ENCODE data around the gene DUSP6. TPM values are rescaled to one million over a fixed set of nuclear protein-coding genes. Genes with fewer than 3 reads are reported as not detected.
A peak's percentile ranks its signal among the peaks of the same experiment; 100 is the strongest.

The DUSP6 gene
- polyA plus RNA-seq, 2 of the 4 experiments (the other 2 are of a cell fraction), result 3.8 to 27.0 TPM

GRCh38 chr12:89353188-89353822 lies 1.0 kb upstream of the DUSP6 start:
- Histone ChIP-seq H3K27ac (peak overlapping the region; percentile 98 to 99), H3K4me3 (peak overlapping the region; percentile 70), H3K4me1 (peaks cover 30% of the 10 kb centered on the region), H3K4me2 (peak overlapping the region; percentile 82), H3K9me3 (no peaks in the 10 kb centered on the region)
- DNase-seq (ENCODE audit: low read depth in 1 of 2, low spot score in 1 of 2), result peak; percentile 84 to 88
- POLR2A ChIA-PET, result interaction anchor here (0.6 to 3.9 kb wide), 20 partner anchors 14 to 334 kb away, joined by 3 to 42 read pairs (median 6); no protein-coding TSS in a partner anchor
- no peak for FAIRE-seq
- CTCF ChIA-PET, result interaction anchor here (1.2 to 3.0 kb wide), 3 partner anchors 109 to 334 kb away, joined by 3 to 11 read pairs (median 3); no protein-coding TSS in a partner anchor
- WGBS (ENCODE audit: missing lambda C conversion rate), result 1% methylated on average over 19 of the region's 49 CpGs
- peak; percentile 68 to 75 for ATAC-seq
- TF ChIP-seq ESRRA (IDR thresholded peaks at IDR 0.05; ENCODE audit: borderline replicate concordance, low read length) (no peak), RARB (CRISPR knock-in tag; IDR thresholded peaks at IDR 0.05) (no peak), CHD4 (IDR thresholded peaks at IDR 0.05; ENCODE audit: borderline replicate concordance) (no peak), CEBPB (IDR thresholded peaks at IDR 0.05) (no peak), KDM1A (IDR thresholded peaks at IDR 0.05; ENCODE audit: low read depth) (no peak), ELK1 (IDR thresholded peaks at IDR 0.05; ENCODE audit: low read depth, low read length) (no peak), JUNB (IDR thresholded peaks at IDR 0.05) (no peak), GATA3 (IDR thresholded peaks at IDR 0.05; ENCODE audit: borderline replicate concordance) (peak; percentile 26; the same call in 1 of the 2 replicates), MYC (IDR thresholded peaks at IDR 0.05; ENCODE audit: borderline replicate concordance, low read length) (no peak), NR3C1 (IDR thresholded peaks at IDR 0.05) (no peak), PBX3 (IDR thresholded peaks at IDR 0.05) (0 out of 2 replicates have a peak, but pooled peaks have one; percentile 14), POLR2AphosphoS2 (conservative IDR thresholded peaks at IDR 0.05; ENCODE audit: low read length) (no peak), BHLHE40 (IDR thresholded peaks at IDR 0.05; ENCODE audit: low read depth, low read length) (0 out of 2 replicates have a peak, but pooled peaks have one; percentile 11), CBX2 (IDR thresholded peaks at IDR 0.05; ENCODE audit: borderline replicate concordance, low read depth) (no peak), HDAC2 (IDR thresholded peaks at IDR 0.05) (no peak), CHD2 (IDR thresholded peaks at IDR 0.05; ENCODE audit: low read length, partially characterized antibody) (no peak), SMC3 (IDR thresholded peaks at IDR 0.05) (0 out of 3 replicates have a peak, but pooled peaks have one; percentile 5), FOSL2 (IDR thresholded peaks at IDR 0.05) (no peak), FOSL2 (CRISPR knock-in tag; IDR thresholded peaks at IDR 0.05) (no peak), RFX5 (IDR thresholded peaks at IDR 0.05) (peak; percentile 27; the same call in 1 of the 2 replicates), FOSB (CRISPR knock-in tag; IDR thresholded peaks at IDR 0.05) (no peak), ZSCAN20 (CRISPR knock-in tag; IDR thresholded peaks at IDR 0.05) (no peak), REST (IDR thresholded peaks at IDR 0.05) (no peak), USF2 (IDR thresholded peaks at IDR 0.05) (no peak), NFE2L2 (conservative IDR thresholded peaks at IDR 0.05; ENCODE audit: low read length) (no peak), POLR2A (IDR thresholded peaks at IDR 0.05; ENCODE audit: low read length) (no peak; the same call in 1 of the 2 replicates), TFCP2L1 (CRISPR knock-in tag; IDR thresholded peaks at IDR 0.05) (peak; percentile 33; the same call in 1 of the 2 replicates), MAZ (IDR thresholded peaks at IDR 0.05; ENCODE audit: borderline replicate concordance, low read depth, low read length) (no peak), EP300 (IDR thresholded peaks at IDR 0.05) (no peak), E2F6 (IDR thresholded peaks at IDR 0.05; ENCODE audit: borderline replicate concordance, low read depth) (no peak), ATOH8 (CRISPR knock-in tag; IDR thresholded peaks at IDR 0.05; ENCODE audit: low read depth) (no peak), ZC3H11A (IDR thresholded peaks at IDR 0.05) (no peak), NPAS2 (CRISPR knock-in tag; IDR thresholded peaks at IDR 0.05; ENCODE audit: borderline replicate concordance) (no peak)
